Cardiac atrium fibroblast (primary cell): Measurements from ENCODE around the gene CDC23. TPM values are rescaled to one million over a fixed set of nuclear protein-coding genes. Genes with fewer than 3 reads are reported as not detected.

Experiments
- total RNA-seq: library from RNA; depleted of rRNA; stranded (reverse); fragments of >200 nt; gene quantifications from 2 replicates; pipeline ENCODE4 v1.2.3, GENCODE V29; 2015

CDC23 gene, protein sequence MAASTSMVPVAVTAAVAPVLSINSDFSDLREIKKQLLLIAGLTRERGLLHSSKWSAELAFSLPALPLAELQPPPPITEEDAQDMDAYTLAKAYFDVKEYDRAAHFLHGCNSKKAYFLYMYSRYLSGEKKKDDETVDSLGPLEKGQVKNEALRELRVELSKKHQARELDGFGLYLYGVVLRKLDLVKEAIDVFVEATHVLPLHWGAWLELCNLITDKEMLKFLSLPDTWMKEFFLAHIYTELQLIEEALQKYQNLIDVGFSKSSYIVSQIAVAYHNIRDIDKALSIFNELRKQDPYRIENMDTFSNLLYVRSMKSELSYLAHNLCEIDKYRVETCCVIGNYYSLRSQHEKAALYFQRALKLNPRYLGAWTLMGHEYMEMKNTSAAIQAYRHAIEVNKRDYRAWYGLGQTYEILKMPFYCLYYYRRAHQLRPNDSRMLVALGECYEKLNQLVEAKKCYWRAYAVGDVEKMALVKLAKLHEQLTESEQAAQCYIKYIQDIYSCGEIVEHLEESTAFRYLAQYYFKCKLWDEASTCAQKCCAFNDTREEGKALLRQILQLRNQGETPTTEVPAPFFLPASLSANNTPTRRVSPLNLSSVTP
- total RNA-seq: 20.9 and 21.9 TPM in 2 replicates

DNA sequence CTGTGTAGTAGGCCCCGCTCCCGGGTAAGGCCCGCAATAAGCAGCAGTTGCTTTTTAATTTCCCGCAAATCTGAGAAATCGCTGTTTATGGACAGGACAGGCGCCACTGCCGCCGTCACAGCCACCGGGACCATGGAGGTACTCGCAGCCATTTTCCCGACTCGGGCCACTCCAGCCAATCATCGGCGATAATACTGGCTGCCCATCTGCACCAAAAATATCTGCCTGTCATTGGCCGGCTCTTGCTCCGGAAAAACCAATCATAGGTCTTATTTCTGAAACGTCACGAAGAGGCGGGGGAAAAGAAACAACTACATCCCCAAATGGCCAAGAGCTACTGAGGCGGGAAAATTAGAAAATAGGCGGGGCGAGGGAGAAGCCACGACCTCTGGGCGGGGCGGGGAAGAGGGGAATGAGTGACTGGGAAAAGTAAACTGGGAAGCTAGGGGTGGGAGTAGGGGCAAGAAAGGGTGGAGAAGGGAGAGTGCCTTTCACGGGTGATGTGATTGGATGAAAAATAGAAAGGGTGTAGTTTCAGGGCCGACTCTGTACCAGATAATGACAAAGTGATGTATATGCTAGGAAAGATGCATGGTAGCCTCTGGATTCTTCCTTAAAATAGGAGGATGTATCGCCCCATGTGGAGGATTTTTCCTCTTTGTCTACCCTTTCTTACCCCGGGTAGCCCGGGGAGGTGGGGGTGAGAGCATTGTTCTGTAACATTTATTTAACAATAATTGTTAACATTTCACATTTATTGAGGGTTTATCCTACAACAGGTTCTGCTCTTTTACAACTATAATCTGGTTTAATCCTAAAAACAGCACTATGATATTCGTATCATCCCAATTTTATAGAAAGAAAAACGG, at the start of gene CDC23:
Gene CDC23, minus strand, starts transcription at position 163 of the 869 bp plus-strand sequence. Its CDS starts 11 bp downstream, at position 152.

DNA sequence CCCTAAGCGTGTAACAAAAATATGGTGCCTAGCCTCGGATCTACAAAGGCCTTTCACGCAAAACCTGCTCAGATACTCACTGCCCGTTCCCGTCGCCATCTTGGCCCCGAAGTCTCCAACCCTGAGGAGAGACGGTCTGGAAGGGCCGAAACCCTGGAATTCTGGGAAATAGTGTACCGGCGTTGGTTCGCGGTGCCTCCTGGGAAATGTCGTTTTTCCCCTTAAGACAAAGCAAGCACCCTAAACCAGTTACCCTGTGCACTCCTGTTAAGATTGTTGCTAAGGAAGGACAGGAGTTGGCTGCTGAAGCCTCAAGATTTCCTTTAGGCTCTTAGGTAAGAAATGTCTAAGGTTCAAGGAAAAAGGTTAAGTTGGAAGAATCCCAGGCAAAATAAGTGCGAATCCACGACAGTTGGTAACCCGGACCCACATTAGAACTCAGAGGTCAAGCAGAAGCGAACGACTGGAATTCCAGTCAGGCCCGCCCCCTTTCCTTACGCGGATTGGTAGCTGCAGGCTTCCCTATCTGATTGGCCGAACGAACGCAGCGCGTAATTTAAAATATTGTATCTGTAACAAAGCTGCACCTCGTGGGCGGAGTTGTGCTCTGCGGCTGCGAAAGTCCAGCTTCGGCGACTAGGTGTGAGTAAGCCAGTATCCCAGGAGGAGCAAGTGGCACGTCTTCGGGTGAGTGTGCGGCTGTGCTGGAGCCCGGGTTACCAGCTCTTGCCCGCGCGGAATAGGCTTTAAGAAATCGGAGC, 34.4 kb downstream of the CDC23 start, which contains the start of the genes BRD8 and KIF20A:
Gene BRD8, minus strand, starts transcription at position 115 of the 761 bp plus-strand sequence. Its CDS starts 16 bp downstream, at position 99.
Gene KIF20A, plus strand, starts transcription at position 597 of the 761 bp plus-strand sequence. CDS start 569 bp downstream, outside the sequence.

DNA sequence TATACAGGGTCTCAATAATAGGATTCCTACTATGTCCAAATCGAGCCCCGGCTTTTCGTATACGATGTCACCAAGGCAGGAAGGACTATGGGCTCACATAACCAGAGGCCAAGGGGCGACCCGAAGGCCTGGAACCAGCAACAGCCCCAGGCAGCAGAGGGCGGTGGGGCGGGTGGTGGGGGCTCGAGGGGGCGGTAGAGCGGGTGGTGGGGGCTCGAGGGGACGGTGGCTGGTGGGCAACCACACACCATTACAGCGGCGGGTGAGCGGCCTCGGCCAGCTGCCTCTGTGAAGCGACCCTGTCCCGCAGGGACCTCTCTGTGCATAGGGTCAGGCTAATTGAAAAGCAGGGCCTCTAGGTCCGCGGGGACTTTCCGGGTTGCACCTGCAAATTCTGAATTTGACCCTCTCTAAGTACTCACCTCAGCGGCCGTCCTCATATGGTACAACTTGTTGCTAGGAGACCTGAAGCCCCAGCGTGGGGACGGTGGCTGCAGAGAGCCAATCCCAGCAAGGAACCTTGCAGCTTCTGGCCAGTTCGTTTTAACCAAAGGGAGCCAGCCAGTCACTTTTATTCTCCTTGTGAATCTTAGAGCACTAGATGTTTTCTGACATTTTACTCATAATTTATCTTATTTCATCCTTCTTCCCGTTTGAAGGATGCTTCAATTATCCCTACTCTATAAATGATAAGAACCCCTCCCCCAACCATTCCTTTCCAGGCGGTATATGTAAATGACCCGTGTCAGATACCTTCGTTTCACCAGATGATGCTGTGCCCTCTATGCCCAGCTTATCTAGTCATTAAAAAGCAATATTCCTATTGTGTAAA, 74.0 kb downstream of the CDC23 start, which contains the start of gene NME5:
Gene NME5, minus strand, starts transcription at position 480 of the 832 bp plus-strand sequence. CDS start 648 bp downstream, outside the sequence.

Other genes with a start within 250 kb of the CDC23 start
- 5.8 and 6.8 TPM in 2 replicates for gene FAM13B, start 180.2 kb downstream of the CDC23 start, total RNA-seq
- gene WNT8A, start 129.3 kb downstream of the CDC23 start, total RNA-seq: not detected in 2 replicates
- gene NME5, start 73.9 kb downstream of the CDC23 start, total RNA-seq: 0.18 and 1.9 TPM in 2 replicates
- 16.0 and 29.8 TPM in 2 replicates for gene BRD8, start 34.7 kb downstream of the CDC23 start, total RNA-seq
- gene KIF20A, start 34.2 kb downstream of the CDC23 start, total RNA-seq: 14.6 and 15.9 TPM in 2 replicates
- not detected in 2 replicates for gene GFRA3, start 61.3 kb upstream of the CDC23 start, total RNA-seq
- gene CDC25C, start 118.5 kb upstream of the CDC23 start, total RNA-seq: 0.54 and 4.4 TPM in 2 replicates
- gene FAM53C, start 124.9 kb upstream of the CDC23 start, total RNA-seq: 25.4 and 26.2 TPM in 2 replicates
- gene KDM3B, start 139.4 kb upstream of the CDC23 start, total RNA-seq: 15.7 and 30.1 TPM in 2 replicates
- gene REEP2, start 225.7 kb upstream of the CDC23 start, total RNA-seq: 7.9 and 8.3 TPM in 2 replicates